Activated CD4-positive, alpha-beta T cell treated with anti-CD3 and anti-CD28 coated beads, Interleukin-2, Interleukin-6, amounts not matched to agents 100 ng/mL and 50 ng/mL, durations not matched to agents 16 hours and 8 hours (primary cell): ENCODE results near the gene RIT1.

Experiments used
- DNase-seq: peaks from one replicate; pipeline ENCODE4 v3.0.0-alpha.2; 2020

The RIT1 gene

GRCh38 chr1:155847823-155848529 lies 63.2 kb downstream of the RIT1 start:
- DNase-seq = peak; percentile 37
